Chondrocyte (in vitro differentiated cells): Measurements from ENCODE around the gene GRIN2B. TPM values are rescaled to one million over a fixed set of nuclear protein-coding genes. Genes with fewer than 3 reads are reported as not detected.

Experiments
- DNase-seq: peaks from one replicate; pipeline ENCODE4 v3.0.0; 2021; ENCODE audit warnings: mixed read lengths, low spot score
- H3K27ac Mint-ChIP-seq: one replicate; pipeline ENCODE4 v1.8.0; 2021; ENCODE audit warnings: mild to moderate bottlenecking, moderate library complexity, mixed read lengths; ENCODE audit not compliant: unreplicated experiment
- H3K27me3 Mint-ChIP-seq: 2 replicates; pipeline ENCODE4 v1.8.0; 2021; ENCODE audit warnings: low read depth, mixed read lengths
- H3K36me3 Mint-ChIP-seq: 2 replicates; pipeline ENCODE4 v1.8.0; 2021; ENCODE audit warnings: low read depth, mixed read lengths
- H3K4me1 Mint-ChIP-seq: 2 replicates; pipeline ENCODE4 v1.8.0; 2021; ENCODE audit warnings: low read depth, mild to moderate bottlenecking, mixed read lengths
- H3K4me3 Mint-ChIP-seq: one replicate; pipeline ENCODE4 v1.8.0; 2021; ENCODE audit warnings: mild to moderate bottlenecking, moderate library complexity, mixed read lengths; ENCODE audit not compliant: unreplicated experiment
- H3K9me3 Mint-ChIP-seq: 2 replicates; pipeline ENCODE4 v1.8.0; 2021; ENCODE audit warnings: low read depth, mixed read lengths
- CTCF ChIP-seq: fragments of 200-600 bp; sonication (generic); IDR thresholded peaks from 2 replicates; pipeline ENCODE4 v1.5.0; 2021; ENCODE audit warnings: antibody characterized with exemption, mild to moderate bottlenecking, moderate library complexity
- long read RNA-seq: library from polyadenylated mRNA; stranded (forward); transcript quantifications from one replicate; pipeline ENCODE4 v2.0.0, GENCODE V29; 2021
- total RNA-seq: library from RNA; stranded (reverse); gene quantifications from 3 replicates; pipeline ENCODE4 v1.2.1, GENCODE V29; 2021

GRIN2B gene
- total RNA-seq, result not detected in 3 replicates
- long read RNA-seq, result 0 reads

- Mint-ChIP-seq H3K4me3 (peak within 1 kb of the TSS; percentile 60), H3K27ac (no peak within 1 kb of the TSS), H3K4me1 (peaks cover 17% of the 10 kb centered on the region), H3K27me3 (peaks cover 71% of the 10 kb centered on the region), H3K36me3 (peaks cover 1% of the 10 kb centered on the region), H3K9me3 (no peaks in the 10 kb centered on the region)
- DNase-seq, result no peak
- no peak for TF ChIP-seq CTCF
Measured at GRCh38 chr12:13981296-13981962, at the start of gene GRIN2B. Gene GRIN2B, minus strand, starts transcription at chr12:13981602. Its CDS starts 115,394 bp downstream, at chr12:13866208.

GRCh38 chr12:14026537-14026936, 45.1 kb upstream of the GRIN2B start:
- Mint-ChIP-seq H3K9me3 (no peaks in the 10 kb centered on the region), H3K4me3 (no peak overlapping the region), H3K36me3 (no peaks in the 10 kb centered on the region), H3K4me1 (no peaks in the 10 kb centered on the region), H3K27ac (no peak overlapping the region), H3K27me3 (no peaks in the 10 kb centered on the region)
- DNase-seq, result no peak
- TF ChIP-seq CTCF, result no peak

- DNase-seq, result no peak
- Mint-ChIP-seq H3K27ac (no peak overlapping the region), H3K4me3 (no peak overlapping the region), H3K9me3 (peaks cover 3% of the 10 kb centered on the region), H3K27me3 (no peaks in the 10 kb centered on the region), H3K36me3 (no peaks in the 10 kb centered on the region), H3K4me1 (no peaks in the 10 kb centered on the region)
- no peak for TF ChIP-seq CTCF
Measured at GRCh38 chr12:14024591-14024990, 43.2 kb upstream of the GRIN2B start.

- peaks cover 3% of the 10 kb centered on the region for H3K9me3 Mint-ChIP-seq
Measured at GRCh38 chr12:14018080-14018479, 36.7 kb upstream of the GRIN2B start.

GRCh38 chr12:14010989-14011388, 29.6 kb upstream of the GRIN2B start:
- Mint-ChIP-seq H3K27ac (no peak overlapping the region), H3K4me3 (no peak overlapping the region), H3K27me3 (no peaks in the 10 kb centered on the region), H3K36me3 (no peaks in the 10 kb centered on the region), H3K9me3 (peaks cover 21% of the 10 kb centered on the region), H3K4me1 (no peaks in the 10 kb centered on the region)
- DNase-seq, result no peak
- TF ChIP-seq CTCF, result no peak

More at GRCh38 chr12:14018080-14018479, 36.7 kb upstream of the GRIN2B start:
- no peak for DNase-seq
- no peak for TF ChIP-seq CTCF
- Mint-ChIP-seq H3K4me1 (no peaks in the 10 kb centered on the region), H3K27ac (no peak overlapping the region), H3K4me3 (no peak overlapping the region), H3K36me3 (no peaks in the 10 kb centered on the region), H3K27me3 (peaks cover 2% of the 10 kb centered on the region)
